ENCODE data around the gene CCSER2. TPM values are rescaled to one million over a fixed set of nuclear protein-coding genes. Genes with fewer than 3 reads are reported as not detected.

Gene CCSER2
- total RNA-seq, 1 experiment from 2014 or later: 28.9 TPM

GRCh38 chr10:84423719-84424118, 95.3 kb downstream of the CCSER2 start:
- intact Hi-C loops (cut with micrococcal nuclease): no loop called here
- no TSS peak for BruUV-seq (replicated peaks)
- Histone ChIP-seq H4K20me1 (ENCODE audit: insufficient read depth) (no peaks in the 10 kb centered on the region; the same call in 1 of the 2 replicates), H3K27ac (ENCODE audit: low read depth, low read length) (no peak overlapping the region), H3K9me2 (ENCODE audit: insufficient read depth) (no peaks in the 10 kb centered on the region), H3K27me3 (ENCODE audit: insufficient read depth, low read length) (no peaks in the 10 kb centered on the region), H2AFZ (ENCODE audit: low read depth, low read length, poor library complexity, severe bottlenecking) (no peak overlapping the region), H3K79me2 (ENCODE audit: insufficient read depth, low read length) (no peaks in the 10 kb centered on the region), H3K4me2 (ENCODE audit: low read length) (no peak overlapping the region), H3K4me1 (ENCODE audit: control insufficient read depth in 1 of 2, insufficient read depth in 2 of 2, low read length in 2 of 2) (peaks cover 0 to 11% of the 10 kb centered on the region in 2 experiments; a peak in 2 of 4 replicates), H3K36me3 (ENCODE audit: control insufficient read depth in 1 of 2, insufficient read depth in 2 of 2, low read length in 2 of 2) (no peaks in the 10 kb centered on the region), H3K9ac (ENCODE audit: low read length) (no peak overlapping the region), H3K4me3 (replicated peaks in 1 of 2; ENCODE audit: low read depth in 1 of 2, low read length in 2 of 2) (no peak overlapping the region), H3K9me3 (ENCODE audit: control insufficient read depth in 1 of 2, insufficient read depth in 1 of 2, low read depth in 1 of 2, low read length in 2 of 2) (no peaks in the 10 kb centered on the region)
- DNase-seq (ENCODE audit: low read depth, low spot score) (no peak), ATAC-seq (no peak)
- TF ChIP-seq EGR1 (IDR thresholded peaks at IDR 0.05; ENCODE audit: low read depth) (no peak), TCF7L2 (IDR thresholded peaks at IDR 0.05; ENCODE audit: borderline replicate concordance, extremely low read depth, insufficient read depth, insufficient read length) (no peak), REST (IDR thresholded peaks at IDR 0.05; ENCODE audit: low read depth) (no peak), YY1 (IDR thresholded peaks at IDR 0.05; ENCODE audit: extremely low read depth, insufficient replicate concordance, low read depth, low read length) (no peak), RAD21 (IDR thresholded peaks at IDR 0.05; ENCODE audit: low read depth) (no peak)
- TF ChIP-seq, protein P1, sequence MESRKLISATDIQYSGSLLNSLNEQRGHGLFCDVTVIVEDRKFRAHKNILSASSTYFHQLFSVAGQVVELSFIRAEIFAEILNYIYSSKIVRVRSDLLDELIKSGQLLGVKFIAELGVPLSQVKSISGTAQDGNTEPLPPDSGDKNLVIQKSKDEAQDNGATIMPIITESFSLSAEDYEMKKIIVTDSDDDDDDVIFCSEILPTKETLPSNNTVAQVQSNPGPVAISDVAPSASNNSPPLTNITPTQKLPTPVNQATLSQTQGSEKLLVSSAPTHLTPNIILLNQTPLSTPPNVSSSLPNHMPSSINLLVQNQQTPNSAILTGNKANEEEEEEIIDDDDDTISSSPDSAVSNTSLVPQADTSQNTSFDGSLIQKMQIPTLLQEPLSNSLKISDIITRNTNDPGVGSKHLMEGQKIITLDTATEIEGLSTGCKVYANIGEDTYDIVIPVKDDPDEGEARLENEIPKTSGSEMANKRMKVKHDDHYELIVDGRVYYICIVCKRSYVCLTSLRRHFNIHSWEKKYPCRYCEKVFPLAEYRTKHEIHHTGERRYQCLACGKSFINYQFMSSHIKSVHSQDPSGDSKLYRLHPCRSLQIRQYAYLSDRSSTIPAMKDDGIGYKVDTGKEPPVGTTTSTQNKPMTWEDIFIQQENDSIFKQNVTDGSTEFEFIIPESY (IDR thresholded peaks at IDR 0.05; ENCODE audit: extremely low read depth, insufficient replicate concordance, low read length): no peak
- RAD21 ChIA-PET (ENCODE audit: low non-redundant PET in 1 of 2, low total read pairs in 2 of 2, uncharacterized antibody in 2 of 2, unreplicated experiment in 2 of 2): no interaction called here
- POLR2A ChIA-PET: no interaction called here
- CTCF ChIA-PET: no interaction called here
